B cell (primary cell): ENCODE measurements around the gene FBXO3.
A peak's percentile ranks its signal among the peaks of the same experiment; 100 is the strongest.

Experiments used
- CTCF ChIP-seq: fragments of 200-600 bp; IDR thresholded peaks from one replicate; pipeline ENCODE4 v1.8.0; 2022; ENCODE audit warnings: antibody characterized with exemption, mild to moderate bottlenecking
- EZH2 ChIP-seq: IDR thresholded peaks from 2 replicates; pipeline ENCODE4 v1.6.1; 2012; ENCODE audit warnings: borderline replicate concordance, low read depth, mild to moderate bottlenecking, moderate library complexity, low read length; ENCODE audit not compliant: insufficient read depth, poor library complexity, severe bottlenecking

DNA sequence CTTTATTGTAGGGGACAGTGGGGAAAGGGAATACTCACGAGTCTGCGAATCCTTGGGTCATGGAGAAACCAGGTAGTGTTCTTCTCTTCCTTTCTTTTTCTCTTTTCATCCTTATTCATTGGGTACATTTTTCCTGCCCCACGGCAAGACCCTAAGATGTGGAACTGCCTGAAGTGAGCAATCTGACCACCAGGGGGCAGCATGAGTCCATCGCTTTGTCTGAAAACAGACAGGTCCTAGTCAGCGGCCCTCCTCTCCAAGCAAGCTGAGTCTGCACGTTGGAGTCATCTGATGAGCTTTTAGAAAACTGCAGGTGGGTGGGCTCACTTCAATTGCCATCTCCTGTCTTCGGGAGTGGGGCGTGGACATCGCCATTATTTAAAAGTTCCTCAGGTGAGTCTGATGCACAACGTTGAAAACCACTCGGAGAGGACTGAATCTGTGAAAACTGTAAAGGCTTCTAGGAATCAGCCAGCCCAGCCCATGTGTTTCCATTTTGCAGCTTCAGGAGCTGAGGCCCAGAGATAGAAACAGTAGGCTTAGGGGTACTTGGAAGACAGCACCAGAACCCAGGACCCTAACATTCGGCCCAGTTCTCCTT lies 34.0 kb upstream of the FBXO3 start:
- TF ChIP-seq CTCF = peak; percentile 95
- no peak for TF ChIP-seq EZH2
